Uterus (tissue), 2 donors: ENCODE data around the gene CENPO.

Experiments
- CTCF ChIP-seq, 4 experiments: fragments of 200-600 bp in 2 of 4; fragments of 450-650 bp in 2 of 4; sonication (generic) in 2 of 4; IDR thresholded peaks; one replicate each; pipeline ENCODE4 v1.5.1; 2016 to 2019; ENCODE audit warnings: antibody characterized with exemption in 4 of 4, mild to moderate bottlenecking in 2 of 4, moderate library complexity in 1 of 4
- POLR2A ChIP-seq, 2 donors: fragments of 450-650 bp; IDR thresholded peaks; one replicate each; pipeline ENCODE4 v1.6.1; 2016; ENCODE audit warnings: antibody characterized with exemption in 2 of 2, mild to moderate bottlenecking in 1 of 2, moderate library complexity in 1 of 2

- TF ChIP-seq CTCF (IDR thresholded peaks at IDR 0.05) (no peak), POLR2A (IDR thresholded peaks at IDR 0.05) (no peak)
These were observed 4.4 kb upstream of the CENPO start for GRCh38 chr2:24788816-24789215.
